Measurements from ENCODE around the gene DEAF1.

Gene DEAF1

GRCh38 chr11:721741-722345, 26.8 kb upstream of the DEAF1 start:
- no peak for DNase-seq

GRCh38 chr11:721247-721740, 26.3 kb upstream of the DEAF1 start:
- no peak for DNase-seq

GRCh38 chr11:720642-721246, 25.7 kb upstream of the DEAF1 start:
- DNase-seq: peak; percentile 43

- DNase-seq: no peak
Observed at GRCh38 chr11:720017-720641, 25.1 kb upstream of the DEAF1 start.

- no peak for DNase-seq
Observed at GRCh38 chr11:719214-720016, 24.4 kb upstream of the DEAF1 start.

- no peak for DNase-seq
Observed at GRCh38 chr11:714436-714835, 19.4 kb upstream of the DEAF1 start.

- no peak for DNase-seq
Observed at GRCh38 chr11:709109-709997, 14.3 kb upstream of the DEAF1 start.

- no peak for DNase-seq
Observed at GRCh38 chr11:708511-708910, 13.5 kb upstream of the DEAF1 start.

GRCh38 chr11:707817-708420, 12.9 kb upstream of the DEAF1 start:
- peak; percentile 70 for DNase-seq

GRCh38 chr11:706957-707816, 12.2 kb upstream of the DEAF1 start:
- peak; percentile 78 for DNase-seq

- DNase-seq: peak; percentile 69
Observed at GRCh38 chr11:706439-706956, 11.5 kb upstream of the DEAF1 start.

GRCh38 chr11:705646-706438, 10.8 kb upstream of the DEAF1 start, which contains the start of gene EPS8L2:
EPS8L2 (plus strand) TSS chr11:706231; CDS start chr11:709408, 3,177 bp downstream.
- peak; percentile 29 for DNase-seq

- DNase-seq: no peak
Observed at GRCh38 chr11:704781-705645, 10.0 kb upstream of the DEAF1 start.

- DNase-seq: no peak
Observed at GRCh38 chr11:704228-704674, 9.2 kb upstream of the DEAF1 start.

GRCh38 chr11:703506-703905, 8.5 kb upstream of the DEAF1 start:
- no peak for DNase-seq

GRCh38 chr11:702462-703461, 7.7 kb upstream of the DEAF1 start:
- DNase-seq: no peak

- DNase-seq: no peak
Observed at GRCh38 chr11:701741-702461, 6.9 kb upstream of the DEAF1 start.
